GM12878 (cell line): ENCODE measurements around the gene PPP4R1. TPM values are rescaled to one million over a fixed set of nuclear protein-coding genes. Genes with fewer than 3 reads are reported as not detected.

Experiments used
- ATAC-seq: fragments of 200-7000 bp; cut with Tn5 transposase; 3 replicates; pipeline ENCODE4 v1.9.1; 2020; ENCODE audit warnings: mild to moderate bottlenecking, moderate library complexity
- BruUV-seq: library from RNA; stranded (reverse); fragments of 400-500 nt; replicated peaks from 2 replicates; lab custom pipeline; 2021; lab: Mats Ljungman, UMichigan
- CTCF ChIA-PET: fragments of 300-600 bp; sonication (Branson Sonifier 250); formaldehyde crosslinking; extraction: SDS; loops from one replicate; lab custom pipeline; 2021; ENCODE audit warnings: inconsistent platforms; lab: Yijun Ruan, JAX
- POLR2A ChIA-PET: fragments of 350-600 bp; formaldehyde crosslinking; extraction: SDS; loops from one replicate; lab custom pipeline; 2021; ENCODE audit warnings: inconsistent platforms; lab: Charles Lee
- RAD21 ChIA-PET: fragments of 300-600 bp; sonication (Branson Sonifier 250); formaldehyde crosslinking; loops from one replicate; lab custom pipeline; 2023; ENCODE audit warnings: antibody characterized with exemption; ENCODE audit not compliant: unreplicated experiment; lab: Charles Lee
- SMC1A ChIA-PET: fragments of 300-600 bp; sonication (Branson Sonifier 250); formaldehyde crosslinking; loops from one replicate; lab custom pipeline; 2023; ENCODE audit not compliant: unreplicated experiment, uncharacterized antibody; lab: Charles Lee
- DNase-seq: peaks from one replicate; pipeline ENCODE4 v3.0.0-alpha.2; 2011; ENCODE audit warnings: low read depth, low spot score
- FAIRE-seq: peaks from 3 replicates; lab custom pipeline; 2011; peaks lifted over from hg19 to GRCh38; lab: Jason Lieb, UNC
- H2AFZ ChIP-seq: 2 replicates; pipeline ENCODE4 v1.6.0; 2011; ENCODE audit warnings: low read depth, low read length, control low read depth; ENCODE audit not compliant: control insufficient read depth
- H3K27ac ChIP-seq: 2 replicates; pipeline ENCODE4 v1.5.1; 2011; ENCODE audit warnings: control low read depth; ENCODE audit not compliant: control insufficient read depth, insufficient read depth
- H3K27me3 ChIP-seq, 2 experiments: replicated peaks in 1 of 2; 2 replicates each; pipeline versions ENCODE4 v1.6.0 to v1.6.1; 2011; ENCODE audit warnings: low read length in 1 of 2; ENCODE audit not compliant: control insufficient read depth in 2 of 2, insufficient read depth in 2 of 2
- H3K36me3 ChIP-seq, 2 experiments: 2 replicates each; pipeline ENCODE4 v1.5.1; 2011; ENCODE audit warnings: low read length in 1 of 2; ENCODE audit not compliant: control insufficient read depth in 2 of 2, insufficient read depth in 2 of 2
- H3K4me1 ChIP-seq: 2 replicates; pipeline ENCODE4 v1.6.1; 2011; ENCODE audit warnings: mild to moderate bottlenecking, low read length, moderate library complexity, mixed read lengths; ENCODE audit not compliant: control insufficient read depth, insufficient read depth
- H3K4me2 ChIP-seq: 2 replicates; pipeline ENCODE4 v1.6.0; 2011; ENCODE audit warnings: control low read depth; ENCODE audit not compliant: control insufficient read depth, insufficient read depth
- H3K4me3 ChIP-seq: fragments of 200-600 bp; sonication (generic); 2 replicates; pipeline ENCODE4 v1.5.1; 2016
- H3K79me2 ChIP-seq: 2 replicates; pipeline ENCODE4 v1.6.0; 2011; ENCODE audit warnings: low read length; ENCODE audit not compliant: control insufficient read depth, insufficient read depth
- H3K9ac ChIP-seq: 2 replicates; pipeline ENCODE4 v1.8.0; 2011; ENCODE audit warnings: low read length, control low read depth, mixed read lengths; ENCODE audit not compliant: control insufficient read depth, insufficient read depth
- H3K9me3 ChIP-seq: replicated peaks from 3 replicates; pipeline ENCODE4 v1.5.1; 2011; ENCODE audit warnings: mild to moderate bottlenecking, low read length; ENCODE audit not compliant: control insufficient read depth, insufficient read depth
- H4K20me1 ChIP-seq: 2 replicates; pipeline ENCODE4 v1.6.0; 2011; ENCODE audit not compliant: control insufficient read depth, insufficient read depth
- CEBPB ChIP-seq, 2 experiments: fragments of 150-350 bp in 1 of 2; IDR thresholded peaks; 2 replicates each; pipeline ENCODE4 v1.6.1; 2012 to 2014; ENCODE audit warnings: low read depth in 2 of 2, low read length in 2 of 2, borderline replicate concordance in 1 of 2, inconsistent platforms in 1 of 2
- JUNB ChIP-seq: IDR thresholded peaks from 2 replicates; pipeline ENCODE4 v1.6.1; 2016; ENCODE audit warnings: antibody characterized with exemption, mild to moderate bottlenecking
- MTA3 ChIP-seq: IDR thresholded peaks from 2 replicates; pipeline ENCODE4 v1.6.1; 2012; ENCODE audit warnings: low read length, inconsistent platforms, borderline replicate concordance
- NFXL1 ChIP-seq: fragments of 450-650 bp; IDR thresholded peaks from 2 replicates; pipeline ENCODE4 v1.6.1; 2017; ENCODE audit warnings: antibody characterized with exemption, mild to moderate bottlenecking, borderline replicate concordance
- RAD51 ChIP-seq: fragments of 450-650 bp; IDR thresholded peaks from 2 replicates; pipeline ENCODE4 v1.6.1; 2016; ENCODE audit warnings: moderate library complexity, mild to moderate bottlenecking, inconsistent platforms
- RUNX3 ChIP-seq: IDR thresholded peaks from 2 replicates; pipeline ENCODE4 v1.6.1; 2012; ENCODE audit warnings: low read length, inconsistent platforms
- SPI1 ChIP-seq: IDR thresholded peaks from 2 replicates; pipeline ENCODE4 v1.6.1; 2011; ENCODE audit warnings: low read depth, mild to moderate bottlenecking, low read length, moderate library complexity, borderline replicate concordance; ENCODE audit not compliant: insufficient read depth
- WGBS: methylation state at CpG from one replicate; pipeline ENCODE4 v1.1.6; 2016; ENCODE audit warnings: low lambda C conversion rate; ENCODE audit not compliant: insufficient replicate concordance, insufficient coverage; ENCODE audit errors: missing lambda C conversion rate; 5-methylcytosine and 5-hydroxymethylcytosine counted together
- in situ Hi-C: fragments of 300-500 bp; cut with MboI; formaldehyde crosslinking; loops from 9 replicates; pipeline ENCODE4 v1.14.3; 2018; ENCODE audit warnings: mixed read lengths
- intact Hi-C: fragments of 100-400 bp; cut with micrococcal nuclease; formaldehyde crosslinking; loops from one replicate; pipeline ENCODE4 v1.14.2; 2022; ENCODE audit not compliant: unreplicated experiment
- polyA plus RNA-seq, 11 experiments: library from polyadenylated mRNA; depleted of rRNA in 4 of 11; unstranded in 6 of 11; stranded (reverse) in 5 of 11; fragments of >200 nt; fragmentation: Nextera tagmentation in 4 of 11; fragmentation: Illumina TruSeq in 1 of 11; extraction: Ambion mirVana in 4 of 11; extraction: Trizol in 1 of 11; gene quantifications; 1 replicate in 1 of 11; 2 replicates in 10 of 11; pipeline versions ENCODE4 v1.2.1 to v1.2.3, GENCODE V29; 2011 to 2016; ENCODE audit warnings: inconsistent platforms in 2 of 11, missing spikeins in 2 of 11, low read depth in 1 of 11
- total RNA-seq, 4 experiments: library from RNA; depleted of rRNA in 3 of 4; stranded (reverse); fragments of >200 nt in 3 of 4; fragmentation: Illumina TruSeq in 1 of 4; extraction: Trizol in 1 of 4; gene quantifications; 2 replicates each; pipeline versions ENCODE4 v1.2.1 to v1.2.3, GENCODE V29; 2013 to 2021
- TF ChIP-seq, protein P1 (sequence below): fragments of 450-650 bp; IDR thresholded peaks from 2 replicates; pipeline ENCODE4 v1.6.1; 2016; ENCODE audit warnings: mild to moderate bottlenecking
- TF ChIP-seq, protein P2 (sequence below): IDR thresholded peaks from 2 replicates; pipeline ENCODE4 v1.6.1; 2012; ENCODE audit warnings: low read depth, low read length, improper control_type of control experiment
- TF ChIP-seq, protein P3 (sequence below): fragments of 450-650 bp; IDR thresholded peaks from 2 replicates; pipeline ENCODE4 v1.6.1; 2016; ENCODE audit warnings: mild to moderate bottlenecking
- TF ChIP-seq, protein P4 (sequence below): fragments of 450-650 bp; IDR thresholded peaks from 2 replicates; pipeline ENCODE4 v1.6.1; 2017; ENCODE audit warnings: low read depth, mild to moderate bottlenecking, moderate library complexity

The PPP4R1 gene
- total and polyA plus RNA-seq, 10 of the 15 experiments (the other 5 are each of a cell fraction or from before 2014, with no cell fraction given), result 10.9 to 44.4 (median 26.0) TPM

DNA sequence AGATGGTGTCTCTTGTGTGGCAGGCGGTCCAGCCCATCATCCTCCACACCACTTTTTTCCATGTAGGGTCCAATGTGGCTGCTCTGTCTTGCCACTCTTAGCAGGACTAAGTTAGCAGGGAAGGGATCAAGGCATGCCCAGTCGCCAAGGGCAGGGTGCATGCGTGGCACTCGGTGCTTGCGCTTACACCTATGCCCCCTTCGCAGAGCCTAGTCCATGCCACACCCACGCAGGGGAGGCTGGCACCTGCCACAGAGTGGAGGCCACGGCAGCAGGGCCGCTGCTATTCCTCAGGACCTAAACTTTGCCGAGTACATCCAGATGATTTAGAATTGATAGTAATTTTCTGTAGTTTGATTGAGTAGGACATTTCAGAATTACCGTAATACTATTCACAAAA is 79.5 kb downstream of the PPP4R1 start:
- CTCF ChIA-PET, result no interaction called here
- in situ Hi-C loops, result no loop called here
- no TSS peak for BruUV-seq

DNA sequence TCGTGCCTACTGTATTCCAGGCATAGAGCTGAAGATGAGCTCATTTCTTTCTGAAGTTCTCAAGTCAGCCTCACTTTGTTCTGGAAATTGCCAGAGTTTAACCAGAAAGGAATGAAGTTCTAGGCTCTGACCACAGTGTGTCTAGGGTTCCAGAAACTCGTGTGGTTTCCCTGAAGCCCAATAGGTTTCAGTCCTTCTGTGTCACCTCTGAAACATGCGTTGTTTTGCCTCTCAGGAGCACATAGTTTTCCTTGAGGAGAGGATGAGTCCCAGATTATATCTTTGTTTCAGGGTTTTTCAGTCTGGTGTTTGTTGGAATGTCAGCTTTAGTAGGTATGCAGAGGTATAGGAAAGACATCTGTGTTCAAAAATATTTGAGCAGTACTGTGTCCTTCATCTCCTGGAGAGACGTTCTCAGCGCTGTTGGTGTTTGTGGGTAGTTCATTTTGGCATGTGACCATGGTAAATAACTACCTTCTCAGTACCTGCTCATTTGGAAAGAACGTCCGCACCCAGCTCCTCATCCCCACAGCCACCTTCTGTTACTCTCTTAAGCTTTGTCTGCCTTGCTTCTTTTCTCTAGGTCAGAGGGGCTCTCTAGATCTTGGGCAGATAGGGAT is 82.5 kb downstream of the PPP4R1 start:
- no peaks in the 10 kb centered on the region for H3K4me1 ChIP-seq
- H3K9ac ChIP-seq, result no peak overlapping the region
- FAIRE-seq, result no peak
- WGBS, result 81% methylated on average over 7 of the region's 7 CpGs
- in situ Hi-C loops (no loop called here), intact Hi-C loops (no loop called here)
- BruUV-seq, result no TSS peak
- no peaks in the 10 kb centered on the region for H3K79me2 ChIP-seq
- DNase-seq, result no peak
- H2AFZ ChIP-seq, result no peak overlapping the region
- no peaks in the 10 kb centered on the region for H3K27me3 ChIP-seq
- H3K36me3 ChIP-seq, result peaks cover 8 to 12% of the 10 kb centered on the region in 2 experiments
- no peaks in the 10 kb centered on the region; the same call in 2 of the 3 replicates for H3K9me3 ChIP-seq
- SMC1A ChIA-PET, result interaction anchor here (1.0 to 1.3 kb wide), 2 partner anchors 18 to 458 kb away, joined by 3 to 5 read pairs; no protein-coding TSS in a partner anchor
- no peak overlapping the region for H3K27ac ChIP-seq
- POLR2A ChIA-PET, result no interaction called here
- CTCF ChIA-PET, result interaction anchor here (1.0 kb wide), 1 partner anchor 16 kb away, joined by 3 read pairs; no protein-coding TSS in a partner anchor
- no peak overlapping the region for H3K4me2 ChIP-seq
- RAD21 ChIA-PET, result no interaction called here
- TF ChIP-seq, protein P1, sequence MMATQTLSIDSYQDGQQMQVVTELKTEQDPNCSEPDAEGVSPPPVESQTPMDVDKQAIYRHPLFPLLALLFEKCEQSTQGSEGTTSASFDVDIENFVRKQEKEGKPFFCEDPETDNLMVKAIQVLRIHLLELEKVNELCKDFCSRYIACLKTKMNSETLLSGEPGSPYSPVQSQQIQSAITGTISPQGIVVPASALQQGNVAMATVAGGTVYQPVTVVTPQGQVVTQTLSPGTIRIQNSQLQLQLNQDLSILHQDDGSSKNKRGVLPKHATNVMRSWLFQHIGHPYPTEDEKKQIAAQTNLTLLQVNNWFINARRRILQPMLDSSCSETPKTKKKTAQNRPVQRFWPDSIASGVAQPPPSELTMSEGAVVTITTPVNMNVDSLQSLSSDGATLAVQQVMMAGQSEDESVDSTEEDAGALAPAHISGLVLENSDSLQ, result no peak
- TF ChIP-seq, protein P2, sequence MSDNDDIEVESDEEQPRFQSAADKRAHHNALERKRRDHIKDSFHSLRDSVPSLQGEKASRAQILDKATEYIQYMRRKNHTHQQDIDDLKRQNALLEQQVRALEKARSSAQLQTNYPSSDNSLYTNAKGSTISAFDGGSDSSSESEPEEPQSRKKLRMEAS, result no peak
- TF ChIP-seq MTA3 (no peak), CEBPB (IDR thresholded peaks at IDR 0.05; ENCODE audit: borderline replicate concordance in 1 of 2, low read depth in 2 of 2, low read length in 2 of 2) (no peak), SPI1 (no peak), RUNX3 (no peak), NFXL1 (no peak), RAD51 (no peak)
- TF ChIP-seq, protein P3, sequence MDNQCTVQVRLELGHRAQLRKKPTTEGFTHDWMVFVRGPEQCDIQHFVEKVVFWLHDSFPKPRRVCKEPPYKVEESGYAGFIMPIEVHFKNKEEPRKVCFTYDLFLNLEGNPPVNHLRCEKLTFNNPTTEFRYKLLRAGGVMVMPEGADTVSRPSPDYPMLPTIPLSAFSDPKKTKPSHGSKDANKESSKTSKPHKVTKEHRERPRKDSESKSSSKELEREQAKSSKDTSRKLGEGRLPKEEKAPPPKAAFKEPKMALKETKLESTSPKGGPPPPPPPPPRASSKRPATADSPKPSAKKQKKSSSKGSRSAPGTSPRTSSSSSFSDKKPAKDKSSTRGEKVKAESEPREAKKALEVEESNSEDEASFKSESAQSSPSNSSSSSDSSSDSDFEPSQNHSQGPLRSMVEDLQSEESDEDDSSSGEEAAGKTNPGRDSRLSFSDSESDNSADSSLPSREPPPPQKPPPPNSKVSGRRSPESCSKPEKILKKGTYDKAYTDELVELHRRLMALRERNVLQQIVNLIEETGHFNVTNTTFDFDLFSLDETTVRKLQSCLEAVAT, result no peak
- no peaks in the 10 kb centered on the region for H4K20me1 ChIP-seq
- ATAC-seq, result no peak
- no peak overlapping the region for H3K4me3 ChIP-seq

More for the DNA sequence above, 79.5 kb downstream of the PPP4R1 start:
- H3K27me3 ChIP-seq, result no peaks in the 10 kb centered on the region
- H3K4me1 ChIP-seq, result no peaks in the 10 kb centered on the region
- H3K79me2 ChIP-seq, result no peaks in the 10 kb centered on the region
- FAIRE-seq (no peak), DNase-seq (no peak), ATAC-seq (no peak)
- ChIA-PET RAD21 (no interaction called here), POLR2A (no interaction called here), SMC1A (no interaction called here)
- no peak overlapping the region for H3K27ac ChIP-seq
- no peak overlapping the region for H3K4me3 ChIP-seq
- intact Hi-C loops, result no loop called here
- H3K9me3 ChIP-seq, result no peaks in the 10 kb centered on the region
- H3K9ac ChIP-seq, result no peak overlapping the region
- H3K36me3 ChIP-seq, result peaks cover 9 to 19% of the 10 kb centered on the region in 2 experiments
- no peaks in the 10 kb centered on the region for H4K20me1 ChIP-seq
- WGBS, result 97% methylated on average over 11 of the region's 11 CpGs
- TF ChIP-seq, protein P4, sequence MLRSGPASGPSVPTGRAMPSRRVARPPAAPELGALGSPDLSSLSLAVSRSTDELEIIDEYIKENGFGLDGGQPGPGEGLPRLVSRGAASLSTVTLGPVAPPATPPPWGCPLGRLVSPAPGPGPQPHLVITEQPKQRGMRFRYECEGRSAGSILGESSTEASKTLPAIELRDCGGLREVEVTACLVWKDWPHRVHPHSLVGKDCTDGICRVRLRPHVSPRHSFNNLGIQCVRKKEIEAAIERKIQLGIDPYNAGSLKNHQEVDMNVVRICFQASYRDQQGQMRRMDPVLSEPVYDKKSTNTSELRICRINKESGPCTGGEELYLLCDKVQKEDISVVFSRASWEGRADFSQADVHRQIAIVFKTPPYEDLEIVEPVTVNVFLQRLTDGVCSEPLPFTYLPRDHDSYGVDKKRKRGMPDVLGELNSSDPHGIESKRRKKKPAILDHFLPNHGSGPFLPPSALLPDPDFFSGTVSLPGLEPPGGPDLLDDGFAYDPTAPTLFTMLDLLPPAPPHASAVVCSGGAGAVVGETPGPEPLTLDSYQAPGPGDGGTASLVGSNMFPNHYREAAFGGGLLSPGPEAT, result no peak
- no peak for TF ChIP-seq JUNB
- H3K4me2 ChIP-seq, result no peak overlapping the region
- H2AFZ ChIP-seq, result no peak overlapping the region
